ENCODE measurements around the gene AP3S1. TPM values are rescaled to one million over a fixed set of nuclear protein-coding genes. Genes with fewer than 3 reads are reported as not detected.
"Not testable (repeated sequence)": the region's sequence is repeated elsewhere in the genome, so short reads cannot be mapped to it uniquely, and the experiment has no call there.

AP3S1 gene
- total and polyA plus RNA-seq, 4 donors, result 97.7 to 186 (median 139) TPM

DNA sequence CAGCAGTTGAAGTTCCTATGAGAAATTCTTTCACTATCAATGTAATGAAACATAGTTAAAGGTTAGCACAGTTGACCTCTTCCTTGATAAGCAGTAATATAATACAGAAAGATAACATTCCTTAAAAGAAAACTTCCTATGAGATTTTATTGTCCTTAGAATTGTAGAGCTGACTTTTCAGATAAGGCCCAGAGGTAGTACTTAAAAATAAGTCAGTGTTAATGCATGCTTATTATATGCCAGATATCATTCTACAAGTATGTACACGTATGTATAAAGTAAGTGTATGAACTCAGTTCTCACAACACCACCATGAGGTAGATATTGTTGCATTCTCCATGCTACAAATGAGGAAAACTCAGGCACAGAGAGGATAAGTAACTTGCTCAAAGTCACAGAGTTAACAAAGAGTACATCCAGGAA lies 15.3 kb downstream of the AP3S1 start:
- Histone ChIP-seq H3K4me3 (ENCODE audit: low read depth, low read length) (no peak overlapping the region), H3K27ac (ENCODE audit: low read depth, low read length) (no peak overlapping the region), H3K4me1 (ENCODE audit: control insufficient read depth, insufficient read depth, low read length) (no peaks in the 10 kb centered on the region), H3K36me3 (ENCODE audit: control insufficient read depth, insufficient read depth, low read length) (no peaks in the 10 kb centered on the region), H3K9me3 (ENCODE audit: control insufficient read depth, insufficient read depth, low read length) (no peaks in the 10 kb centered on the region), H3K27me3 (ENCODE audit: control insufficient read depth, insufficient read depth, low read length) (no peaks in the 10 kb centered on the region)
- no CpG with 5 or more reads among the region's 1 CpG for WGBS (ENCODE audit: insufficient coverage)
- no peak for DNase-seq (ENCODE audit: low read depth in 4 of 6, low spot score in 6 of 6)

GRCh38 chr5:115857626-115858349 lies 16.1 kb downstream of the AP3S1 start:
- Histone ChIP-seq H3K36me3 (ENCODE audit: control insufficient read depth, insufficient read depth, low read length) (no peaks in the 10 kb centered on the region), H3K9me3 (ENCODE audit: control insufficient read depth, insufficient read depth, low read length) (no peaks in the 10 kb centered on the region), H3K27me3 (ENCODE audit: control insufficient read depth, insufficient read depth, low read length) (no peaks in the 10 kb centered on the region), H3K4me1 (ENCODE audit: control insufficient read depth, insufficient read depth, low read length) (no peaks in the 10 kb centered on the region), H3K4me3 (ENCODE audit: low read depth, low read length) (no peak overlapping the region), H3K27ac (ENCODE audit: low read depth, low read length) (no peak overlapping the region)
- no CpG with 5 or more reads among the region's 2 CpGs for WGBS (ENCODE audit: insufficient coverage)
- no peak for DNase-seq (ENCODE audit: low read depth in 4 of 6, low spot score in 6 of 6)

DNA sequence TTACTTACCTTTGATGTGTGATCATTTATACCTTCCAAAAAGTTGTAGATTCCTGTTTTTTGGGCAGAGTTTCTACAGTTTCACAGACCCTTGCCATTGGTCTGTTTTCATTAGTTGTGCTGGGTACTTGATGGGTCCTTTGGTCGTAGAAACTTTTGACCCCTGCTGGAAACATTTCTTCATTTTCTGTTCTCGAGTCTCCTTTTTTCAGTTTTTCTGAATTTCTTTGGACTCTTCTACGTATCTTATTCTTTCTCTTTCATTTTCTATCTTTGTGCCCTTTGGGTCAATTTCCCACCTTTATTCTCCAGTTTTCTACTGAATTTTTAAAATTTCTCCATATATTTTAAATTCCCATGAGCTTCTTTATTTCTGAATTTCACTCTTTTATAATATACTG lies 16.7 kb downstream of the AP3S1 start:
- Histone ChIP-seq H3K4me1 (ENCODE audit: control insufficient read depth, insufficient read depth, low read length) (no peaks in the 10 kb centered on the region), H3K4me3 (ENCODE audit: low read depth, low read length) (no peak overlapping the region), H3K9me3 (ENCODE audit: control insufficient read depth, insufficient read depth, low read length) (no peaks in the 10 kb centered on the region), H3K27me3 (ENCODE audit: control insufficient read depth, insufficient read depth, low read length) (no peaks in the 10 kb centered on the region), H3K27ac (ENCODE audit: low read depth, low read length) (no peak overlapping the region), H3K36me3 (ENCODE audit: control insufficient read depth, insufficient read depth, low read length) (no peaks in the 10 kb centered on the region)
- WGBS (ENCODE audit: insufficient coverage), result 100% methylated on average over 2 of the region's 3 CpGs
- no peak for DNase-seq (ENCODE audit: low read depth in 4 of 6, low spot score in 6 of 6)

DNA sequence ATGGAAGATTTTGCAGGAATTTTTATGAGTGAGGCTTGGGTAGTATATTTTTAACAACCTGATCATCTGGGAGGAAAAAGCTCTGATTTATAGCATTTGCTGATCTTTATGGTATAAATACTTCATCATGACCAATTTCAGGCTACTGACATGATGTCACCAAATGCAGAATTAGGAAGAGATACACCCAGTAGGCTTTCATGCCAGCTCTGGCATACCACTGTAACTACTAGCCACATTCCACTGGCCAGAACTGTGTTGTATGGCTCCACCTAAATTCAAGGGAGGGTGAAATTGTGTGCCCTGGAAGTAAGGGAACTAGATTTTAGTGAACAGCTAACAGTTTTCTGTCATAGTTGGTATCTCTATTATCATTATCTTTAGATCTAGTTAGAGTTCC lies 17.6 kb downstream of the AP3S1 start:
- H3K9me3 ChIP-seq (ENCODE audit: control insufficient read depth, insufficient read depth, low read length), result peaks cover 2% of the 10 kb centered on the region
- H3K36me3 ChIP-seq (ENCODE audit: control insufficient read depth, insufficient read depth, low read length), result no peaks in the 10 kb centered on the region
- H3K27me3 ChIP-seq (ENCODE audit: control insufficient read depth, insufficient read depth, low read length), result no peaks in the 10 kb centered on the region
- H3K4me1 ChIP-seq (ENCODE audit: control insufficient read depth, insufficient read depth, low read length), result no peaks in the 10 kb centered on the region
- DNase-seq (ENCODE audit: low read depth in 4 of 6, low spot score in 6 of 6), result no peak
- H3K27ac ChIP-seq (ENCODE audit: low read depth, low read length), result no peak overlapping the region
- H3K4me3 ChIP-seq (ENCODE audit: low read depth, low read length), result no peak overlapping the region

GRCh38 chr5:115869256-115869795 lies 27.6 kb downstream of the AP3S1 start:
- no peak for DNase-seq (ENCODE audit: low read depth in 4 of 6, low spot score in 6 of 6)
- Histone ChIP-seq H3K27me3 (ENCODE audit: control insufficient read depth, insufficient read depth, low read length) (no peaks in the 10 kb centered on the region), H3K36me3 (ENCODE audit: control insufficient read depth, insufficient read depth, low read length) (peaks cover 3% of the 10 kb centered on the region), H3K27ac (ENCODE audit: low read depth, low read length) (no peak overlapping the region), H3K9me3 (ENCODE audit: control insufficient read depth, insufficient read depth, low read length) (no peaks in the 10 kb centered on the region), H3K4me1 (ENCODE audit: control insufficient read depth, insufficient read depth, low read length) (no peaks in the 10 kb centered on the region), H3K4me3 (ENCODE audit: low read depth, low read length) (no peak overlapping the region)
- WGBS (ENCODE audit: insufficient coverage), result 80% methylated on average over 1 of the region's 3 CpGs

- WGBS (ENCODE audit: insufficient coverage), result no CpG with 5 or more reads among the region's 2 CpGs
- Histone ChIP-seq H3K36me3 (ENCODE audit: control insufficient read depth, insufficient read depth, low read length) (peaks cover 3% of the 10 kb centered on the region), H3K4me3 (ENCODE audit: low read depth, low read length) (no peak overlapping the region), H3K9me3 (ENCODE audit: control insufficient read depth, insufficient read depth, low read length) (no peaks in the 10 kb centered on the region), H3K4me1 (ENCODE audit: control insufficient read depth, insufficient read depth, low read length) (no peaks in the 10 kb centered on the region), H3K27ac (ENCODE audit: low read depth, low read length) (no peak overlapping the region), H3K27me3 (ENCODE audit: control insufficient read depth, insufficient read depth, low read length) (no peaks in the 10 kb centered on the region)
- no peak for DNase-seq (ENCODE audit: low read depth in 4 of 6, low spot score in 6 of 6)
These were observed 30.7 kb downstream of the AP3S1 start for GRCh38 chr5:115872447-115872846.

GRCh38 chr5:115873392-115873791 lies 31.7 kb downstream of the AP3S1 start:
- H3K4me3 ChIP-seq (ENCODE audit: low read depth, low read length), result no peak overlapping the region
- peaks cover 3% of the 10 kb centered on the region for H3K36me3 ChIP-seq (ENCODE audit: control insufficient read depth, insufficient read depth, low read length)
- no peak for DNase-seq (ENCODE audit: low read depth in 4 of 6, low spot score in 6 of 6)
- H3K27ac ChIP-seq (ENCODE audit: low read depth, low read length), result no peak overlapping the region
- H3K27me3 ChIP-seq (ENCODE audit: control insufficient read depth, insufficient read depth, low read length), result no peaks in the 10 kb centered on the region
- no peaks in the 10 kb centered on the region for H3K9me3 ChIP-seq (ENCODE audit: control insufficient read depth, insufficient read depth, low read length)
- WGBS (ENCODE audit: insufficient coverage), result no CpG with 5 or more reads among the region's 1 CpG
- H3K4me1 ChIP-seq (ENCODE audit: control insufficient read depth, insufficient read depth, low read length), result no peaks in the 10 kb centered on the region

DNA sequence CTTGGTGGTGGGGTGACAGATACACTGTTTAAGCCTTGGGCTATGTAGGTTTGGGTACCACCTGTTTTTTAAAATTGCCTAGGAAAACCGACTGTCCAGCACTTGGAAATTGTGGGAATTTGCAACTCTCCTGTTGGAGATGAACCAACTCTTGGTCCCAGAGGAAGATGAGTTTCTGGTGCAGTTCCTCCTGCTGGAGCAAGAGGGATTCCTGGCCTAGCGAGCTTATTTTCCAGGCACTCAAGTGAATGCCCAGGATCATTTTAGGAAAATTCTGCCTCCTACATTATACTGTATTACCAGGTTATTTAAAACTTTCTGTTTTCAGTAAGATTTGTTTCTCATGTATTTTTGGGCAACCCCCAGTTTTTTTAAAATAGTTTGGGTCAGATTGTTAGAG lies 33.7 kb downstream of the AP3S1 start:
- 88% methylated on average over 1 of the region's 2 CpGs for WGBS (ENCODE audit: insufficient coverage)
- H3K4me3 ChIP-seq (ENCODE audit: low read depth, low read length), result no peak overlapping the region
- H3K9me3 ChIP-seq (ENCODE audit: control insufficient read depth, insufficient read depth, low read length), result no peaks in the 10 kb centered on the region
- no peaks in the 10 kb centered on the region for H3K27me3 ChIP-seq (ENCODE audit: control insufficient read depth, insufficient read depth, low read length)
- H3K27ac ChIP-seq (ENCODE audit: low read depth, low read length), result no peak overlapping the region
- H3K36me3 ChIP-seq (ENCODE audit: control insufficient read depth, insufficient read depth, low read length), result peaks cover 3% of the 10 kb centered on the region
- no peaks in the 10 kb centered on the region for H3K4me1 ChIP-seq (ENCODE audit: control insufficient read depth, insufficient read depth, low read length)
- DNase-seq (ENCODE audit: low read depth in 4 of 6, low spot score in 6 of 6), result no peak

GRCh38 chr5:115877342-115877741 lies 35.6 kb downstream of the AP3S1 start:
- not testable (repeated sequence) for H3K4me1 ChIP-seq (ENCODE audit: control insufficient read depth, insufficient read depth, low read length)

GRCh38 chr5:115882434-115882833 lies 40.7 kb downstream of the AP3S1 start:
- H3K4me3 ChIP-seq (ENCODE audit: low read depth, low read length); H3K27me3 ChIP-seq (ENCODE audit: control insufficient read depth, insufficient read depth, low read length); DNase-seq (ENCODE audit: low read depth in 4 of 6, low spot score in 6 of 6); H3K27ac ChIP-seq (ENCODE audit: low read depth, low read length); H3K36me3 ChIP-seq (ENCODE audit: control insufficient read depth, insufficient read depth, low read length); H3K4me1 ChIP-seq (ENCODE audit: control insufficient read depth, insufficient read depth, low read length); H3K9me3 ChIP-seq (ENCODE audit: control insufficient read depth, insufficient read depth, low read length): not testable (repeated sequence)
- WGBS (ENCODE audit: insufficient coverage), result 94% methylated on average over 8 of the region's 8 CpGs

More at GRCh38 chr5:115877342-115877741, 35.6 kb downstream of the AP3S1 start:
- not testable (repeated sequence) for H3K9me3 ChIP-seq (ENCODE audit: control insufficient read depth, insufficient read depth, low read length); DNase-seq (ENCODE audit: low read depth in 4 of 6, low spot score in 6 of 6); H3K27ac ChIP-seq (ENCODE audit: low read depth, low read length); H3K27me3 ChIP-seq (ENCODE audit: control insufficient read depth, insufficient read depth, low read length); H3K36me3 ChIP-seq (ENCODE audit: control insufficient read depth, insufficient read depth, low read length); H3K4me3 ChIP-seq (ENCODE audit: low read depth, low read length)
- WGBS (ENCODE audit: insufficient coverage), result no CpG with 5 or more reads among the region's 5 CpGs
